ENCODE measurements around the gene SEMA4G.
A peak's percentile ranks its signal among the peaks of the same experiment; 100 is the strongest.

SEMA4G gene

GRCh38 chr10:101014230-101014884 lies 45.1 kb downstream of the SEMA4G start:
- peaks cover 48% of the 10 kb centered on the region for H3K27me3 Mint-ChIP-seq (ENCODE audit: low read depth, poor library complexity)

GRCh38 chr10:101014966-101015581 lies 45.8 kb downstream of the SEMA4G start:
- peaks cover 53% of the 10 kb centered on the region for H3K27me3 Mint-ChIP-seq (ENCODE audit: low read depth, poor library complexity)
- peaks cover 62% of the 10 kb centered on the region for H3K4me1 Mint-ChIP-seq
- TF ChIP-seq CTCF (IDR thresholded peaks at IDR 0.05): no peak
- no peaks in the 10 kb centered on the region for H3K36me3 Mint-ChIP-seq (ENCODE audit: low read depth)
- no peak for DNase-seq
- no peaks in the 10 kb centered on the region for H3K9me3 Mint-ChIP-seq
- no peak overlapping the region for H3K27ac Mint-ChIP-seq
- no peak overlapping the region for H3K4me3 Mint-ChIP-seq

More at GRCh38 chr10:101014230-101014884, 45.1 kb downstream of the SEMA4G start:
- Mint-ChIP-seq H3K9me3 (no peaks in the 10 kb centered on the region), H3K36me3 (ENCODE audit: low read depth) (no peaks in the 10 kb centered on the region), H3K4me1 (peaks cover 63% of the 10 kb centered on the region), H3K4me3 (no peak overlapping the region), H3K27ac (no peak overlapping the region)
- TF ChIP-seq CTCF (IDR thresholded peaks at IDR 0.05): peak; percentile 81
- peak; percentile 90 for DNase-seq

GRCh38 chr10:101015582-101015973 lies 46.3 kb downstream of the SEMA4G start:
- H3K27me3 Mint-ChIP-seq (ENCODE audit: low read depth, poor library complexity): peaks cover 58% of the 10 kb centered on the region
- no peak for DNase-seq
- H3K36me3 Mint-ChIP-seq (ENCODE audit: low read depth): no peaks in the 10 kb centered on the region

GRCh38 chr10:101016814-101017213 lies 47.5 kb downstream of the SEMA4G start:
- H3K4me1 Mint-ChIP-seq: peaks cover 62% of the 10 kb centered on the region
- no peak overlapping the region for H3K4me3 Mint-ChIP-seq
- H3K36me3 Mint-ChIP-seq (ENCODE audit: low read depth): no peaks in the 10 kb centered on the region

More at GRCh38 chr10:101015582-101015973, 46.3 kb downstream of the SEMA4G start:
- Mint-ChIP-seq H3K27ac (no peak overlapping the region), H3K4me3 (no peak overlapping the region), H3K4me1 (peaks cover 62% of the 10 kb centered on the region), H3K9me3 (no peaks in the 10 kb centered on the region)
- no peak for TF ChIP-seq CTCF (IDR thresholded peaks at IDR 0.05)

GRCh38 chr10:101018118-101018599 lies 48.9 kb downstream of the SEMA4G start:
- H3K27ac Mint-ChIP-seq: no peak overlapping the region
- H3K4me3 Mint-ChIP-seq: peak overlapping the region; percentile 38
- peaks cover 80% of the 10 kb centered on the region for H3K27me3 Mint-ChIP-seq (ENCODE audit: low read depth, poor library complexity)

More at GRCh38 chr10:101016814-101017213, 47.5 kb downstream of the SEMA4G start:
- no peak for TF ChIP-seq CTCF (IDR thresholded peaks at IDR 0.05)
- DNase-seq: no peak
- peaks cover 70% of the 10 kb centered on the region for H3K27me3 Mint-ChIP-seq (ENCODE audit: low read depth, poor library complexity)
- H3K9me3 Mint-ChIP-seq: no peaks in the 10 kb centered on the region
- H3K27ac Mint-ChIP-seq: peak overlapping the region; percentile 42

More at GRCh38 chr10:101018118-101018599, 48.9 kb downstream of the SEMA4G start:
- no peak for TF ChIP-seq CTCF (IDR thresholded peaks at IDR 0.05)
- H3K9me3 Mint-ChIP-seq: no peaks in the 10 kb centered on the region
- no peaks in the 10 kb centered on the region for H3K36me3 Mint-ChIP-seq (ENCODE audit: low read depth)
- peaks cover 55% of the 10 kb centered on the region for H3K4me1 Mint-ChIP-seq
- no peak for DNase-seq
